HepG2 (cell line): ENCODE results near the gene ABHD2. TPM values are rescaled to one million over a fixed set of nuclear protein-coding genes. Genes with fewer than 3 reads are reported as not detected.

Source experiments
- ATAC-seq: fragments of 200-7000 bp; cut with Tn5 transposase; 3 replicates; pipeline ENCODE4 v1.9.1; 2020; ENCODE audit warnings: mild to moderate bottlenecking, moderate library complexity
- BruUV-seq: library from RNA; stranded (reverse); fragments of 400-500 nt; replicated peaks from 2 replicates; lab custom pipeline; 2021; lab: Mats Ljungman, UMichigan
- CTCF ChIA-PET: fragments of 300-600 bp; formaldehyde crosslinking; extraction: SDS; loops from one replicate; lab custom pipeline; 2021; ENCODE audit warnings: low total read pairs, inconsistent platforms, low intra/inter-chr PET ratio; lab: Yijun Ruan, JAX
- POLR2A ChIA-PET: fragments of 350-600 bp; sonication (Branson Sonifier 250); formaldehyde crosslinking; loops from one replicate; lab custom pipeline; 2020; ENCODE audit warnings: antibody characterized with exemption, inconsistent platforms; lab: Yijun Ruan, JAX
- DNase-seq: peaks from one replicate; pipeline ENCODE4 v3.0.0-alpha.2; 2015; ENCODE audit warnings: low spot score
- FAIRE-seq: peaks from 3 replicates; lab custom pipeline; 2011; peaks lifted over from hg19 to GRCh38; lab: Jason Lieb, UNC
- H2AFZ ChIP-seq: one replicate; pipeline ENCODE4 v1.6.1; 2011; ENCODE audit warnings: low read length, inconsistent platforms
- H3K27ac ChIP-seq: fragments of 300-600 bp; 3 replicates; pipeline ENCODE4 v1.8.0; 2011; ENCODE audit warnings: mixed run types, mild to moderate bottlenecking, mixed read lengths, low read length, inconsistent platforms; ENCODE audit not compliant: insufficient read depth; ENCODE audit errors: extremely low read length
- H3K27me3 ChIP-seq, 2 experiments: fragments of 200-600 bp in 1 of 2; 2 replicates in 1 of 2; 3 replicates in 1 of 2; pipeline versions ENCODE4 v1.6.0 to v1.8.0; 2011; ENCODE audit warnings: low read length in 2 of 2, mild to moderate bottlenecking in 2 of 2, moderate library complexity in 2 of 2, inconsistent platforms in 1 of 2; ENCODE audit not compliant: insufficient read depth in 2 of 2, control insufficient read depth in 1 of 2
- H3K36me3 ChIP-seq, 2 experiments: fragments of 200-600 bp in 1 of 2; replicated peaks in 1 of 2; 2 replicates in 1 of 2; 3 replicates in 1 of 2; pipeline versions ENCODE4 v1.5.1 to v1.8.0; 2011; ENCODE audit warnings: low read length in 2 of 2, inconsistent platforms in 1 of 2; ENCODE audit not compliant: insufficient read depth in 2 of 2, control insufficient read depth in 1 of 2
- H3K4me1 ChIP-seq: 2 replicates; pipeline ENCODE4 v1.5.1; 2012; ENCODE audit warnings: low read length, inconsistent platforms; ENCODE audit not compliant: insufficient read depth
- H3K4me2 ChIP-seq: 2 replicates; pipeline ENCODE4 v1.6.0; 2011; ENCODE audit warnings: low read depth, low read length, inconsistent platforms
- H3K4me3 ChIP-seq, 3 experiments: fragments of 200-600 bp in 1 of 3; sonication (generic), shearing (Covaris generic) in 1 of 3; replicated peaks in 1 of 3; 2 replicates each; pipeline ENCODE4 v1.5.1; 2011 to 2016; ENCODE audit warnings: low read length in 3 of 3, inconsistent platforms in 2 of 3, low read depth in 2 of 3, mild to moderate bottlenecking in 2 of 3, control low read depth in 1 of 3, mixed read lengths in 1 of 3; ENCODE audit not compliant: insufficient read depth in 1 of 3
- H3K79me2 ChIP-seq: one replicate; pipeline ENCODE4 v1.6.1; 2011; ENCODE audit warnings: low read length, inconsistent platforms; ENCODE audit not compliant: insufficient read depth
- H3K9ac ChIP-seq: 2 replicates; pipeline ENCODE4 v1.6.0; 2011; ENCODE audit warnings: mild to moderate bottlenecking, low read depth, low read length, inconsistent platforms; ENCODE audit not compliant: insufficient read depth
- H3K9me3 ChIP-seq: 2 replicates; pipeline ENCODE4 v1.5.1; 2012; ENCODE audit warnings: mild to moderate bottlenecking, low read length
- H4K20me1 ChIP-seq: 2 replicates; pipeline ENCODE4 v1.6.0; 2011; ENCODE audit warnings: inconsistent platforms, mild to moderate bottlenecking, low read length, moderate library complexity; ENCODE audit not compliant: insufficient read depth
- FOSL1 ChIP-seq: sonication (generic); formaldehyde crosslinking; IDR thresholded peaks from 2 replicates; pipeline ENCODE4 v1.9.0; 2021; ENCODE audit warnings: missing genetic modification reagents, borderline replicate concordance
- HIC2 ChIP-seq: sonication (generic); formaldehyde crosslinking; IDR thresholded peaks from 2 replicates; pipeline ENCODE4 v1.9.0; 2022; ENCODE audit warnings: low read depth, missing genetic modification reagents
- HNRNPUL1 ChIP-seq: fragments of 200-400 bp; formaldehyde crosslinking; IDR thresholded peaks from 2 replicates; pipeline ENCODE4 v1.6.1; 2017; ENCODE audit warnings: low read depth, mild to moderate bottlenecking, low read length, moderate library complexity
- IRF9 ChIP-seq: sonication (generic); formaldehyde crosslinking; IDR thresholded peaks from 2 replicates; pipeline ENCODE4 v1.8.0; 2022; ENCODE audit warnings: missing genetic modification reagents, mild to moderate bottlenecking, borderline replicate concordance
- PHF8 ChIP-seq: sonication (generic); formaldehyde crosslinking; IDR thresholded peaks from 2 replicates; pipeline ENCODE4 v1.5.0; 2020; ENCODE audit warnings: missing genetic modification reagents
- SPEN ChIP-seq: sonication (generic); formaldehyde crosslinking; IDR thresholded peaks from 2 replicates; pipeline ENCODE4 v1.5.1; 2020; ENCODE audit warnings: low read depth, mild to moderate bottlenecking, missing genetic modification reagents
- ZFAT ChIP-seq: sonication (generic); formaldehyde crosslinking; conservative IDR thresholded peaks from 2 replicates; pipeline ENCODE4 v1.8.1; 2023; ENCODE audit warnings: missing genetic modification reagents, inconsistent platforms
- ZNF18 ChIP-seq: sonication (generic); formaldehyde crosslinking; IDR thresholded peaks from 2 replicates; pipeline ENCODE4 v1.8.0; 2022; ENCODE audit warnings: mild to moderate bottlenecking, missing genetic modification reagents; ENCODE audit not compliant: insufficient replicate concordance
- ZNF441 ChIP-seq: sonication (generic); formaldehyde crosslinking; IDR thresholded peaks from 2 replicates; pipeline ENCODE4 v1.7.0; 2021; ENCODE audit warnings: missing genetic modification reagents, borderline replicate concordance
- ZNF619 ChIP-seq: sonication (generic); formaldehyde crosslinking; IDR thresholded peaks from 2 replicates; pipeline ENCODE4 v1.4.0; 2020; ENCODE audit warnings: mild to moderate bottlenecking, missing genetic modification reagents
- ZSCAN22 ChIP-seq: sonication (generic); formaldehyde crosslinking; IDR thresholded peaks from 2 replicates; pipeline ENCODE4 v1.4.0; 2020; ENCODE audit warnings: mild to moderate bottlenecking, missing genetic modification reagents
- WGBS: methylation state at CpG from one replicate; pipeline ENCODE4 v1.1.6; 2017; ENCODE audit warnings: low lambda C conversion rate; 5-methylcytosine and 5-hydroxymethylcytosine counted together
- in situ Hi-C: cut with HindIII; loops from 2 replicates; pipeline ENCODE4 v1.10.0; 2017; ENCODE audit warnings: low pct_unique_long_range_greater_than_20kb; ENCODE audit not compliant: extremely low pct_ligation_motif_present
- intact Hi-C: fragments of 100-400 bp; cut with micrococcal nuclease; formaldehyde crosslinking; loops from one replicate; pipeline ENCODE4 v1.10.0; 2022; ENCODE audit not compliant: unreplicated experiment
- polyA plus RNA-seq, 8 experiments: library from polyadenylated mRNA; depleted of rRNA in 3 of 8; stranded (reverse) in 7 of 8; unstranded in 1 of 8; fragments of >200 nt; fragmentation: Illumina TruSeq in 4 of 8; extraction: Trizol in 4 of 8; gene quantifications; 2 replicates each; pipeline versions ENCODE4 v1.2.1 to v1.2.3, GENCODE V29; 2011 to 2016; ENCODE audit warnings: low read depth in 4 of 8, missing spikeins in 1 of 8, mixed read lengths in 1 of 8; ENCODE audit not compliant: insufficient read depth in 1 of 8
- total RNA-seq, 5 experiments: library from RNA; depleted of rRNA; stranded (reverse); fragments of >200 nt; fragmentation: Illumina TruSeq; extraction: Trizol; gene quantifications; 2 replicates each; pipeline ENCODE4 v1.2.3, GENCODE V29; 2016; ENCODE audit warnings: low read depth in 1 of 5

Gene ABHD2
- total and polyA plus RNA-seq, 2 of the 13 experiments (the other 11 are each of a cell fraction or from before 2014, with no cell fraction given), result 14.8 to 22.4 TPM

- peak; percentile 19; the same call in 1 of the 2 replicates for TF ChIP-seq PHF8 (CRISPR knock-in tag)
Measured at GRCh38 chr15:89137926-89138325, 49.7 kb downstream of the ABHD2 start (continued).

GRCh38 chr15:89138999-89139612, 50.9 kb downstream of the ABHD2 start:
- in situ Hi-C loops (loop anchor here (5.0 kb wide), 1 partner anchor 33 kb away; no protein-coding TSS in a partner anchor), intact Hi-C loops (loop anchor here (2.0 kb wide), 1 partner anchor 26 kb away; no protein-coding TSS in a partner anchor)
- ChIA-PET CTCF (interaction anchor here (2.1 kb wide), 1 partner anchor 82 kb away, joined by 6 read pairs; no protein-coding TSS in a partner anchor), POLR2A (interaction anchor here (0.9 to 5.6 kb wide), 10 partner anchors 11 to 51 kb away, joined by 3 to 45 read pairs (median 6); partner anchors contain the start of gene ABHD2)
- DNase-seq, result peak; percentile 47
- ATAC-seq, result peak; percentile 19
- H3K4me3 ChIP-seq, result peak overlapping the region in 1 of 3 experiments; percentile 34; a peak in 2 of 6 replicates
- WGBS, result 47% methylated on average over 10 of the region's 10 CpGs
- H3K4me2 ChIP-seq, result peak overlapping the region; percentile 70
- FAIRE-seq, result no peak
- H3K79me2 ChIP-seq, result peaks cover 2% of the 10 kb centered on the region
- no peaks in the 10 kb centered on the region for H4K20me1 ChIP-seq
- H3K9ac ChIP-seq, result peak overlapping the region; percentile 70
- BruUV-seq, result no TSS peak
- peak overlapping the region; percentile 90 for H3K27ac ChIP-seq
- peaks cover 0 to 9% of the 10 kb centered on the region in 2 experiments; a peak in 3 of 5 replicates for H3K36me3 ChIP-seq
- H3K27me3 ChIP-seq, result no peaks in the 10 kb centered on the region
- no peak overlapping the region for H2AFZ ChIP-seq
- H3K4me1 ChIP-seq, result peaks cover 87% of the 10 kb centered on the region
- no peaks in the 10 kb centered on the region for H3K9me3 ChIP-seq
- TF ChIP-seq ZSCAN22 (CRISPR knock-in tag), result no peak
- no peak for TF ChIP-seq ZFAT (CRISPR knock-in tag)
- TF ChIP-seq HIC2 (CRISPR knock-in tag), result no peak
- no peak for TF ChIP-seq ZNF441 (CRISPR knock-in tag)
- no peak for TF ChIP-seq ZNF619
- TF ChIP-seq SPEN (CRISPR knock-in tag), result 0 out of 2 replicates have a peak, but pooled peaks have one; percentile 18
- no peak for TF ChIP-seq HNRNPUL1
- peak; percentile 62 for TF ChIP-seq ZNF18 (CRISPR knock-in tag)
- TF ChIP-seq FOSL1 (CRISPR knock-in tag), result 0 out of 2 replicates have a peak, but pooled peaks have one; percentile 20
- TF ChIP-seq IRF9, result no peak
